ENCODE results near the gene NYAP2.
A peak's percentile ranks its signal among the peaks of the same experiment; 100 is the strongest.

NYAP2 gene

DNA sequence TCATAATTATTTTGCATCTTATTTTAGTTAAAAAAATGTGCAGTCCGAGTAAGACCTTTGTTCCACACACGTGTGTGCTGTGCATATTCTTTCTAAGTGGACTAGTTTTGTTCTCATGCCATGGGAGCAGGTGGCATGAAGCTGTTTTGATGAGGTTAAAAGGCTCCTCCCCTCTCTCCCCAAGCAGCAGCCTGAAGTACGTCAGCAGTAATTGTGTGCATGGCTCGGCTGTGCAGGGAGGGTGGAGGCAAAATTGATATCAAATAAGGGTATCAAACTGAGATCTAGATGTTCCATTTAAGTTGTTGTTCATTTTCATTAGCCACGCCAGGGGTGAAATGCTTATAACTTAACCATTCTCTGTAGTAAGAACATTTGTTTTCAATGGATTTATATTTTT is at the start of gene NYAP2:
TSS of gene NYAP2 (plus strand) at position 207 of the 400 bp plus-strand sequence. CDS start 9,171 bp downstream, outside the sequence.
- no peak for DNase-seq (ENCODE audit: low read depth)

DNA sequence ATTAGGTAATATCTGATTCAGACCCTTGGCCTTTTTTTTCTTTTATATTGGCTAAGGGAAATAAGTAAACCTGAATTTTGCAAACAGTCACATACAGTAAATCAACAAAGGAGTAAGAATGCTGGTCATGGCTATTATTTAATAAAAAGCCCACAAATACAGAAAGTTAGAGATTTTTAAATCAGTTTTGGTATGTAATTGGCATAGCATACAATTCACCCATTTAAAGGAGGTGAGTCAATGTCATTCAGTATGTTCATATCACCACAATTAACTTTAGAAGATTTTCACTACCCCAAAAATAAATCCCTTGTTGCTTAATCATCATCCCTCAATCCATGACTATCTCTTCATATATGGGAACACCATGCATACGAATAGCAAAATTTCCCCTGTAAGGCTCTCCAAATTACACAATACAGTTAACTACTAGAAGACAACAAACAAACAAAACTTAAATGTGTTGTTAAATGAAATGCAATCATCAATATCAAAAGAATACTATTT is 45.9 kb upstream of the NYAP2 start:
- no peak for DNase-seq (ENCODE audit: low read depth)

DNA sequence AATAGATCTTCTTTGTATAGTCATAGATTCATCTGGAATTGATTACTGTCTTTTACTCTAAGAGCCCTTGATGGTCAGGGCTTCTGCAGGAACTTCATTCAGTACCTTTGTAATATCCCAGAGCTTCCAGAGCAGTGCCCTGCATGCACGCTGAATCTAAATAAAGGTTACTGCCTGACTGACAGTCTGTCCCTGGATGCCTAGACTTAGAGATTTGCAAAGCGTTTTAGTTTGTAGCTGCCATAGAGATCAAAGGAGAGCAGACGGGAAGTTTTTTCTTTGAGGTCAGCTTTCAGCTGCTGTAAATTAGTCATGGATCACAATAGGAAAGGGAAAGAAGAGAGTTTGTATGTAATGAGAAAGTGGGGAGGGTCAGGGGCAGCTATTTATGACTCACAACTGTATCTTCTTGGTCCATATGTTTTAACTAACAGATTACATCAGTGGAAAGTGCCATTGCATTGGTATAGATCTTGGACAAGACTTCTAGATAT is 45.2 kb upstream of the NYAP2 start:
- DNase-seq (ENCODE audit: low read depth), result peak; percentile 42

DNA sequence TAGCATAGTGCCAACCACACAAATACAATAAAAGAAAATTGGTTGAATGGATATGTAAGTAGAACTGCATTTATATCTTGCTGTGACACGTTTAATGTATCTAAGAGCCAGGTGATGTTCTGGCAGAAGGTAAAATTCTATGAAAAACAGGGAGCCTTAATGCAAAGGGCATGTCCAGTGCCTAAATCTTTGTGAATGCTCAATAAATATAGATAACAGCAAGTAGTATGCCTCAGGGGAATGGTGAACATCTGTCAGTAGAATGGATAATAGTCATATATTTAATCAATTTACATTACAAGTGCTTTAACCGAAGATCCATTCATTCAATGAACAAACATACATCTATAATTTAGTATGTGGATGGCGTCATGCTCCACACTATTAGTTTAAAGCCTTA is 43.7 kb upstream of the NYAP2 start:
- DNase-seq (ENCODE audit: low read depth), result no peak

DNA sequence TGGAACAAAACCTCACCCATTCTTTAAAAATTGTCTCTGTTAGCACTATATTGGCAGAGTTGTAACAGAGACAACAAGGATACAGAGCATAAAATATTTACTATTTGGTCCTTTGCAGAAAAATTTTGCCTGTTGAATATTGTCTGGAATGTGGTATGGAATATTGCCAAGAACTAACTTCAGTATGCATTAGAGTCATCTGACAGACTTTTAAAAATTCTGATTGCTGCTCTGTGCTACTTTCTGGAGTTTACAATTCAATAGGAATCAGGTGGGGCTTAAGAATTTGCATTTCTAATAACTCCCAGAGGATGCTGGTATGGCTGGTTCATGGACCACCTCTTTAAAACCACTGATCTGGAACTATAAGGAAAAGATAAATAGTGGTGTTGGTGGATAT is 32.8 kb upstream of the NYAP2 start:
- DNase-seq (ENCODE audit: low read depth), result no peak

DNA sequence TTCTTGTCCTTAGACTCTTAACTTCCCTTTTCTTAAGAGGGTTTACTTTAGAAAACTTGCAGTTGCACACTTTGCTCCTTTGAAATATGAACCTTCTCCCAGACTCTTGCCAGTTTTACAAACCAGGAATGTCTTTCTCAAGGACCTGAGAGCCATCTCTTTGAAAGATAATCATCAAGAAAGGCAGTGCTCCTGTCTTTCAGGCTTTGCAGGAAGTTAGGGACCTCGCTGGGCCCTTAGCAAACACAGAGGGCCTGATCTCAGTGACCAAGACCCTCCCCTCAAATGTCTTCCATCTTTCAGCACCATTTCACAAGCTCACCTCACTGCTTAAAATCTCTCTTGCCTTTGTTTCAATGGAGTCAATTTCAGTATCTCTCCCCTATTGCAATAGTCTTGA is 32.0 kb upstream of the NYAP2 start:
- DNase-seq (ENCODE audit: low read depth), result no peak

DNA sequence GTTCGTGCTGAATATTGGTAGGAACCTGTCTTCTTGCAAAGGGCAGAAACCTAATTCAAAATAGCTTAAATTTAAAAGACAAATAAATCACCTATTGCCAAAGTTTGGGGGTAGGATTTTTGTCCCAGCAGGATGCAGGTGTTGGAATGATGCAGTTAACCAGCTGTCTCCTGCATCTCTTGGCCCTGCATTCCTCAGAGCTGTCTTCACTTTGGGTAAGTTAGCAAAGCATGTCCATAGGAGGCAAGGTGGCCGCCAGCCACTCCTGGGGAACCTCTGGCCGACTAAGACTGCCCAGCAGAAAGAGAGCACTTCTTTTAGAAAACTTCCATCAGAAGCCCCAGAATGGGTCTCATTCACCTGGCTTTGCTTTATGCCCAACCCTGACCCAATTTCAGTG is 20.5 kb upstream of the NYAP2 start:
- no peak for DNase-seq (ENCODE audit: low read depth)

DNA sequence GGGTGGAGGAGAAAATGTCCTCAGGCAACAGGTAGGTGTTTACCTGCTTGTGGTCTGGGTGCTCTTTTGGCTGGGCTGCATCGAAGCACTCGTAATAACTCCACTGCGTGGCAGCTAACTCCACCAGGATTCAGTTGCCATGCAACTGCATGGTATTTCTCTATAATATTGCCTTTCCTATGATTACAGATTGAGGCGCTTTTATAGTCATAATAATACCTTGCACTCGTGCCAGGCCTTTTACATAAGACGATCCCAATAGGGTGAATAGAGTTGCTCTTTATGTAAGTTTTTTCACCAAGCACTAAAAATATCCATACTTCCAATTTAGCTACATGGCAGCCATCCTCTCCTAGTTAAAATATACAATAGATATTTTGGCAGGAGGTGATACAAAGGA is 19.7 kb upstream of the NYAP2 start:
- DNase-seq (ENCODE audit: low read depth), result no peak

DNA sequence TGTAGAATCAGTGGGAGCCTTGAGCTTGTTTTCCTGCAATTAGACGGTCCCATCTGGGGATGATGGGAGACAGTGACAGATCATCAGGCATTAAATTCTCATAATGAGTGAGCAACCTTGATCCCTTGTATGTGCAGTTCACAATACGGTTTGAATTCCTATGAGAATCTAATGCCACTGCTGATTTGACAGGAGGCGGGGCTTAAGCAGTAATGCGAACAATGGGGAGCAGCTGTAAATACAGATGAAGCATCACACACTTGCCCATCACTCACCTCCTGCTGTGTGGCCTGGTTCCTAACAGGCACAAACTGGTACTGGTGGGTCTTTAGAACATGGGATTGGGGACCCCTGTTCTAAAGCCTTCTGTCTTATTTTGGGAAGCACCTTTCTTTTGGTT is 17.9 kb upstream of the NYAP2 start:
- no peak for DNase-seq (ENCODE audit: low read depth)

DNA sequence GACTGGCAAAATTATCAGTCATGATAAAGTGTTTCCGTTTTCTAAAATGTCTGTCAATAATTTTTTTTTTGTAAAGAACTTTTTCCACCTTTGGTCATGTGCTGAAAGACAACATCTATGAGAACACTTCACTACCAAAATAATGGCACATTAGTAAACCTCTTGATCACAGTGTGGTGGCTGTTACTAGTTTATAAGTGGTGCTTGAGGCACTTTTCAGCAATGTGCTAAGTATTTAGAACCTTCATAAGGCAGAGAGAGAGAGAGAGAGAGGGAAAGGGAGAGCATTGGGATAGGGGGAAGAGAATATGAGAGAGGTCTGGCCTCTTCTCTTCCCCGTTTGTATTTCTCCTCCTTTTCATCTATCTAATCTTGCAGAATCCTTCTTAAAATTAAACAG is 1.1 kb upstream of the NYAP2 start:
- no peak for DNase-seq (ENCODE audit: low read depth)

DNA sequence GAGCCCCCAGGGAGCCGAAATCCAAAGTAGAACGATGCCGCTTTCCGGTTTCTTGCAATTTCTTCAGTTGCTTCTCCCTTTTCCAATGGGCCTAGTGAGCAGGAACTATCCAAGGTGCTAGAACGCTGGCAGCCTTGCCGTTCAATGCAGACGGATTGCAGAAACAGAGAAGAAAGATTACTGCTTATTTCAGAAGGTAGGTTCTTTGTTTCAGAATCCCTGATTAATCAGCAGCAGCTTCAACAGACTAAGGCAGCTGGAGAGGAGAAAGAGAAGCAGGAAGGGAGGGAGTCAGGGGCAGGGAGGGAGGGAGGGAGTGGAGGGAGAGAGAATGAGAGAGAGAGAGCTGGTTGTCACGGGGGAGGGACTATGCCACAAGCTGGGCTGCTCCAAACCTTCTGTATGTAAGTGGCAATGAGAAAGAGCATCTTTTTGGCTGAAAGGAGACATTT is 576 bp downstream of the NYAP2 start:
- peak; percentile 46 for DNase-seq (ENCODE audit: low read depth)

DNA sequence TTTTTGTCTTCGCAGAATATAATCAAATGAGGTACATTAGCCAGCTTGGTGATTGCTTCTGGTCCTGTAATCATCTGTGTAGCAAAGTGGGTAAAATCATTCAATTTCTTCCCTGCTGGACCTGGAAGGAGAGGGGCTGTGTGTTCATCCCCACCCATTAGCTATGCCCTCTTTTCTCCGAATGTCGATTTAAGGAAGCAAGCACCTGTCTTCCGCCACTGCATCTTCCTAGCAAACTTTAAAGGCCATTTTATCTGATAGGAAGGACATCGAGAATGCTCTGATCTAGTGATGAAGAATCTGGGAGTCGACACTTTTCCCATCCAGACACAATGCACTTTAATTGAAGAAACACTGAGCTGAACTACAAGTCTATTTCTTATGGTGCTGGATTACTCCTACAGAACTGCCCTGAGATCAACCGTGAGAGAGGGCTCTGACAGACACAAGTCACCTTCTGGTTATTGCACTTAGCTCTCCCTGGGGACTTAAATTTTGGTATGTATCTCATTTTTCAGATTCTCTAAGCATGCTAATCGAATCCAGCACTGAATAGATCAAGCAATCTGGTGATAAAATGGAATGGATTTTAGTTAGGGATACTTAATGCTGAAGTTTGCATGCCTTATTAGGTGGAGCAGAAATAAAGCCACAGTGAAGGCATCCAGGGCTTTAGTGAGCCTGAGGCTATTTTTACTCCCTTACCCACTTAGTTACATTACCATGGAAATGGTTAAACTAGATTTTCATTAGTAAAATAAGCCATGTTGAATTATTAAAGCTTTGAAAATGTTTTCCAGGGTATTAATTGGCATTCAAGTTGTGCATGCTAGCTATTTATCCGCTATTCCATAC is 1.3 kb downstream of the NYAP2 start:
- DNase-seq (ENCODE audit: low read depth), result no peak

DNA sequence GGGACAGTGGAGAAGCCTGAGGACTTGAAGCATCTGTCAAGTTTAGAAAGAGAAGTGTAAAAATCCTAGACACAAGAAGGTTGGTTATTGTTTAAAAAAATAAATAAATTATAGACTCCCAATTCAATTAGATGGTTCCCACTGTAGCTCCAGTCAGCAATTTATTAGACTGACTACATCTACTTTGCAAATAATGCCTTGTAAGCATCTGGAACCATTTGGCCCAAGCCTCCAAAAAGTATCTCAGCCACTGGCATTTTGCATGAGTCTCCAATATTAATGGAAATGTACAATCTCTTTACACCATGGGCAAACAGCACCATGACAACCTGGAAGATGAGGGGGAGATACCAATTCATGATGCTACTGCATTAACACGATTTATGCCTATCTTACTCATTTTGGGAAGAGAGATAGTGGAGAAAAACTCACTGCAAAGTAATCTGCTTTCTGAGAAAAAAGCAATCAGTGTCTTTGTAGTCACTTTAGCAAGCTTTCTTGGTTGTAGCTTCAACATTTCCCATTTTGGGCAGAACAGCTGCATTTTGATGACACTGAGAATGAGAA is 2.8 kb downstream of the NYAP2 start:
- no peak for DNase-seq (ENCODE audit: low read depth)

DNA sequence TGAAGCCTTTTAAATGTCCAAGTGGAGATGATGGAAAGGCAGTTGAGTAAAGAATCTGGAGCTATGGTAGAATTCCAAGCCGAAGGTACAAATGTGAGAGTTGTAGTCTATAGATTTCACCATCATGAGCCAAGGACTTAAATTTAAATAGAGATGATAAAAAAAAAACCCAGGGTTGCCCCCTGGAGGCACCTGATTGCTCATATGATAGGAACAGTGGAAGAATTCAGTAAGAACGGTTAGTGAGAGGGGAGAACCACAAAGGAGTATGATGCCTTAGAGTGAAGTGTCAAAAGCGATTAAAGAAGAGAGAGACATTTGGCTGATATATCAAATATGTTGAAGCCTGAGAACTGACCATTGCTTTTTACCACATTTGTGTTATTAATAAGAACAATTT is 11.9 kb downstream of the NYAP2 start:
- DNase-seq (ENCODE audit: low read depth), result no peak

DNA sequence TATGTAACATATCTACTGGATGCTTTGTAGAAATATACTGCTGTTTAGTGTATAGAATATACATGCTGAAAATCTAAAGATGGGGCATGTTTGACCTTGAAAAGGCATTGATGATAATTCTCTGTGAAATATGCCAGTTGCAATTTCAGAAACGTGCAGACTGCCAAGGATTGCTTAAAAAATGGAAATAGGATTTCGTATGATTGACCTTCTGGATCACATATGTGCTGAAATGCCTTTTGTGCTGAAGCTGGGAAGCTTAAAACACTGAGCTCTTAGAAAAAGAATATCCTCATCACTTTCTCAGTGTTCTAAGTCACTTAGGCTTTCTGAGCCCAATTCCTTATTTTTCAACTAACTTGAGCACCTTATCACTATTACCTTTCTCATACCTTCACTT is 14.3 kb downstream of the NYAP2 start:
- no peak for DNase-seq (ENCODE audit: low read depth)

DNA sequence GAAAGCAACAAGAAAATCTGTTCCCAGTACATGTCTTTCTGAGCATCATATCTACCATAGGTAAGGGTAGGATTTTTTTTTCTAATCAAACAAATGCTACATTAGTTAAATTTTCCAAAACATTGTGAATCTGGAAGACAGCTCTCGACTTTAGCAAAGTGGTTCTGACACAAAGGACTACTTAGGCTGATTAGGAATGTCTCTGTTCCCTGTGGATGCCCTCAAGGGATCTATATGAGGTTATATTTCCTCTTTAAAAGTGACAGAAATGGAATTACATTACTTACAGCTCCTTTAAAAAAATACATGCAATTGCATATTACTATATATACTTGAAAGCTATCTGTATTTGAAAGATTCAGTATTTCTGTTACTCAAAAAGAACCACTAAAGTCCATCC is 15.4 kb downstream of the NYAP2 start:
- DNase-seq (ENCODE audit: low read depth), result no peak

DNA sequence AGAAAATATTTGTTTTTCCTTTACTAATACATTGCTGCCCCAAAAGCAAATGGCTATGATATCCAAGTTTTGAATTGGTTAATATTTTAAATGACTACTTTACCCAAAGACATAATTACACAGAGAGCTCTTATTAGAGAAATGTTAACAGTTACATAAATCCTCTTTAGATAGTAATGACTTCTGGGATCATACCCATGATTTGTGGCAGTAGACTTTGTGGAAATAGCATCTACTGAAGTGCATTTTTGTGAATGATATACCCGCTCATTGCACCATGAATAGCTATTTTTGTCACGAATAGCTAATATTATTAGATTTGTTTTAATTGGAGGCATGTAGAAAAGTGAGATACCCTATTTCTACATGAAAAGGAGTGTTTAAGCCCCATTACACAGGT is 15.8 kb downstream of the NYAP2 start:
- DNase-seq (ENCODE audit: low read depth), result no peak

DNA sequence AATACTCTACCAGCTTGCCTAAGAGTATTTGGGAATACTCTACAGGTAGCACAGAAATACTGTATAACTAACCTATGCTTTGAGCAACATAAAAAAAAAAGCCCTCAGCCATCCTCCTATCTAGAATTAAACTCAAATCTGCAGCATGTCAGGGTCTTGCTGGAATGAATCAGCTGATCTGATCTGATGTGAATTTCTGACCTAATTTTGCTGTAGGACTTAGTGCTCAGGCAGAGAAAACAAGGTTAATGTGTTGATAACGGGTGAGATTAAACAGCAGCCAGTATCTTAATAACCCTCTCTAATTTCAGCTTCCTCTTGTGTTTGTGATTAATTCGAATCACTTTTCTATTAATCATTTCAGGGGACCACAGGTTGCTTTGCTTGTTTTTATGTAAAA is 16.3 kb downstream of the NYAP2 start:
- DNase-seq (ENCODE audit: low read depth), result no peak

DNA sequence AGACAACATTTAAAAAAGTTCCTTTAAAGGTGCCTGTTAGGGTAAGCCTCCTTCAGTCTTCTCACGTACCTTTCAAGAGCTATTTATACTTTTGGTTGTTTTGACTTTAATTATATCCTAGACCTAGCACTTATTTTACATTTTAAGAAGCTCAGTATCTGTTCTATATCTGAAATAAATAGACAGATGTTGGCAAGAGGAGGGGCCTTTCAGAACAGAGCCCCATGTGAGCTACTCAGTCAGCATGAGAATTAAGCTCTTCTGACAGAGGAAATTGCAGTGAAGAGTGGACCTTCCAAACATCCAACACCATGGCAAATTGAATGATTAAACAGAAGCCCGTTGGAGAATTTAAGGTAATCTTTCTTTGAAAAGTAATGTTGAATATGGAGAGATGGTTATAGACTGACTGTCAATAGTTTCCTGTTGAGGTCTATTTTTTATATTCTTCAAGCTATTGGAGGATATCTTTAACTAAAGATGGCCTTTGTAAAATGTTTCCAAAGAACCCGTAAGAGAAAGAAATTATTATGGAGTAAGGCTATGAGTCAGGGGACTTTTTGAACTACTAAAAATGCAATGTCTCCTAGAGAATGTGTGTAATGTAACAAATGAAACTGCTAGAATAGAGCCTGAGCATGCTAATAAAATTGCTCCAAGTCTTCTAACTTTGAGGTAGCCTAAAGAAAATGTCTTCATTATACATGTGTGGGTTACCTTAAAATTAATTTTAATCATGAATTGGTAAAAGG is 17.3 kb downstream of the NYAP2 start:
- no peak for DNase-seq (ENCODE audit: low read depth)

DNA sequence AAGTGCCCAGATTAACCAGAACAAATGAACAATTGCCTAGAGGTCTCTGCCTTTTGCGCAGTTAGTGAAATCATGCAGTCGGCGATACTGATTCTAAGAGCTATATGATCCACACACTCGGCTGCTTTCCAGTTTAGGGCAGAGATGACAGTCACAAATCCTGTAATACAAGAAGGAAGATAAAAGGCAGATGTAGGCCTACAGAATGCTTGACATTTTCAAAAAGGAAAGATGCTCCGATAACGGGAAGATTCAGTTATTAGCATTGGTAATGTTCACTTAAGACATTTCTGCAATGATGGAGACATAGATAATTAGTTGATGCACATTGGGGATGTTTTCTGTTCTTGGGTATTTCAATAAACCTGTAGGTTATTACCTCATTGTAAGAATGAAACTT is 19.5 kb downstream of the NYAP2 start:
- no peak for DNase-seq (ENCODE audit: low read depth)

DNA sequence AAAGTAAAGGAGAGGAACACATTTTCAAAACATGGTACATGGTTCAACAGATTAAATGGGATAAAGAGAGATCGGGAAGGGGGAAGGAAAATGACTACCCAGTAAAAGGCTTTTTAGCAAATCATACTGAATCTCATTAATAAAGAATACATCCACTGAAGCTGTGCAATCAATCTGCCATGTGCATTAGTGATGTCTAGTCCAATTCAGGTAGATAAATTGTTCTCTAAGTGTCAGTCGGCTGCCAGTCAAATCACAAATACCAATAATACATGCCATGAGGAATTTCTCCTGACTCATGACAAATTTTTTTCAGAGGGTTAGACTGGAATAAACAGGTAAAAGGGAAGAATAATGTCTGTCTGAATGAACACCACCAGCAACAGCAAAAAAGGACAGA is 22.6 kb downstream of the NYAP2 start:
- DNase-seq (ENCODE audit: low read depth), result no peak

DNA sequence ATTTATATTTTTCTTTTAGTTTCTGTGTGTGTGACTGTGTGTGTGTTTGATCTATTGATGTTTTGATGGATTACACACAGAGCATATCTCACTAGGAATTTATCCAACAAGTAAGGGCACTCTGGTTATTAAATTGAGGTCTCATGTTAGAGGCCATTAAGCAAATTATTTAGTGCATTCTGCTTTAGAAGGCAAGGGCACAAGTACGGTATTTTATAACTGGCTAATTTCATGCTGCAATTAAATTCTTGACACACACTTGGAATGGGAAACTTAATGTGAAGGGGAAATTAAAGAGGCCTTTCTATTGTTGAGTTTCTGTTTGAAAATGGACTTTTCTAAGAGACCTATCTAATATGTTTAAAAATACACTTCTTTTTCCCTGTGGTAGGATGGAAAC is 25.8 kb downstream of the NYAP2 start:
- DNase-seq (ENCODE audit: low read depth), result no peak

DNA sequence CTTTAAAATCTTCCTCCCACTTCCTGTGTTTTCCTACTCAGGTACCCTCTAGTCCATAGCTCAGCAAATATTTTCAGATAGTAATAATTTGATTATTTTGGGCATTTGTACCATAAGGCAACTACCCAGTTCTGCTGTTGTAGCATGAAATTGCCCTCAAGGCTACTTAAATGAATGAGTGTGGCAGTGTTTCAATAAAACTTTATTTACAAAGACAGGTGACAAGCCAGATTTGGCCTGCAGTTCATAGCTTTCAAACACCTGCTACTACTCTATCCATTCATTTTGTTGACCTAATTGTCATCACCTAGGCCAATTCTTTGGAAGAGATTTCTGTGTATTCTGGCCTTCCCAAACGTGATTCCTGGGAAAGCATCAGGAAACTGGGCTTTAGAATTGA is 28.9 kb downstream of the NYAP2 start:
- no peak for DNase-seq (ENCODE audit: low read depth)
